BE2C (cell line): ENCODE measurements around the gene MRPS5.

Experiments used
- DNase-seq: peaks from one replicate; pipeline ENCODE4 v3.0.0-alpha.2; 2020
- H3K27me3 ChIP-seq: fragments of 250-450 bp; sonication (Bioruptor Pico); 2 replicates; pipeline ENCODE4 v1.5.1; 2020; ENCODE audit warnings: mild to moderate bottlenecking
- H3K36me3 ChIP-seq: fragments of 250-450 bp; sonication (Bioruptor Pico); 2 replicates; pipeline ENCODE4 v1.5.1; 2020; ENCODE audit warnings: mild to moderate bottlenecking
- H3K4me1 ChIP-seq: fragments of 250-450 bp; sonication (Bioruptor Pico); 2 replicates; pipeline ENCODE4 v1.5.1; 2020
- H3K4me3 ChIP-seq: 2 replicates; pipeline ENCODE4 v1.5.1; 2011; ENCODE audit warnings: low read depth, low read length
- H3K9me3 ChIP-seq: fragments of 250-450 bp; sonication (Bioruptor Pico); 2 replicates; pipeline ENCODE4 v1.5.1; 2020
- TF ChIP-seq, protein P1 (sequence below): IDR thresholded peaks from 2 replicates; pipeline ENCODE4 v1.5.1; 2012; ENCODE audit warnings: mild to moderate bottlenecking, low read depth, low read length

The MRPS5 gene

DNA sequence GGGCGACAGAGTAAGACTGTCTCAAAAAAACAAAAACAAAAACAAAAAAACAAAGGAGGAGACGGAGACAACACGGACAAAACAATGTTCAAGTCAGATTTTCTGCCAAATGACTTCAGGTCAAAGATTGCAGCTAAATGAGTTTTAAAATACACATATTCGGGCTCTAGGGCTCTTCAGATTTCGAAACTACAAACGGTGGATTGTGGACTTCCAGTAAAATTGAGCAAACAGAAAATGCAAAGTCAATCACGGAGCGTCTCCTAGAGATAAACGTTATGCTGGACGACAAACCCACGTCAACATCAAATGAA, 558 bp downstream of the MRPS5 start:
- H3K4me3 ChIP-seq = peak overlapping the region; percentile 81
- H3K27me3 ChIP-seq = no peaks in the 10 kb centered on the region
- no peak for DNase-seq
- H3K36me3 ChIP-seq = no peaks in the 10 kb centered on the region
- no peaks in the 10 kb centered on the region for H3K4me1 ChIP-seq
- TF ChIP-seq, protein P1, sequence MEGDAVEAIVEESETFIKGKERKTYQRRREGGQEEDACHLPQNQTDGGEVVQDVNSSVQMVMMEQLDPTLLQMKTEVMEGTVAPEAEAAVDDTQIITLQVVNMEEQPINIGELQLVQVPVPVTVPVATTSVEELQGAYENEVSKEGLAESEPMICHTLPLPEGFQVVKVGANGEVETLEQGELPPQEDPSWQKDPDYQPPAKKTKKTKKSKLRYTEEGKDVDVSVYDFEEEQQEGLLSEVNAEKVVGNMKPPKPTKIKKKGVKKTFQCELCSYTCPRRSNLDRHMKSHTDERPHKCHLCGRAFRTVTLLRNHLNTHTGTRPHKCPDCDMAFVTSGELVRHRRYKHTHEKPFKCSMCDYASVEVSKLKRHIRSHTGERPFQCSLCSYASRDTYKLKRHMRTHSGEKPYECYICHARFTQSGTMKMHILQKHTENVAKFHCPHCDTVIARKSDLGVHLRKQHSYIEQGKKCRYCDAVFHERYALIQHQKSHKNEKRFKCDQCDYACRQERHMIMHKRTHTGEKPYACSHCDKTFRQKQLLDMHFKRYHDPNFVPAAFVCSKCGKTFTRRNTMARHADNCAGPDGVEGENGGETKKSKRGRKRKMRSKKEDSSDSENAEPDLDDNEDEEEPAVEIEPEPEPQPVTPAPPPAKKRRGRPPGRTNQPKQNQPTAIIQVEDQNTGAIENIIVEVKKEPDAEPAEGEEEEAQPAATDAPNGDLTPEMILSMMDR = no peak
- no peaks in the 10 kb centered on the region for H3K9me3 ChIP-seq

DNA sequence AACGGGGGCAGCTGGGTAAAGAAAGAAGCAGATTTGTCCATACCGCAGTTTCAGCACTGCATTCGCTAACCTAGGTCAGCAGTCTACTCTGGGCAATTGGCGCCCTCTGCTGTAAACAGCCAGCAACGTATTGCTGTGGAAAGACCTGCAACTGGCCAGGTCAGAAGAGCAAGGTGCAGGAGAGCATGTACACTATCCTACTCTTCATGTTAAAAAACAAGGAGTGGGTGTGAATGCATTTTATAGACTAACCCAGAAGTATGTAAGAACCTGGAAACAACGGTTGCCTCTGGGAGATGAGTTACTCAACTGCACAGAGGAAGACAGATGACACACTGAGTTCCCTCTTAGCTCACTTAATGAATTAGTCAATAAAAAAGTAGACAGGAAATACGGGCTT, 6.2 kb downstream of the MRPS5 start:
- no peaks in the 10 kb centered on the region for H3K27me3 ChIP-seq
- TF ChIP-seq, protein P1 = peak; percentile 72
- H3K9me3 ChIP-seq = no peaks in the 10 kb centered on the region
- DNase-seq = peak; percentile 54
- H3K36me3 ChIP-seq = peaks cover 7% of the 10 kb centered on the region
- H3K4me1 ChIP-seq = no peaks in the 10 kb centered on the region
- no peak overlapping the region for H3K4me3 ChIP-seq

DNA sequence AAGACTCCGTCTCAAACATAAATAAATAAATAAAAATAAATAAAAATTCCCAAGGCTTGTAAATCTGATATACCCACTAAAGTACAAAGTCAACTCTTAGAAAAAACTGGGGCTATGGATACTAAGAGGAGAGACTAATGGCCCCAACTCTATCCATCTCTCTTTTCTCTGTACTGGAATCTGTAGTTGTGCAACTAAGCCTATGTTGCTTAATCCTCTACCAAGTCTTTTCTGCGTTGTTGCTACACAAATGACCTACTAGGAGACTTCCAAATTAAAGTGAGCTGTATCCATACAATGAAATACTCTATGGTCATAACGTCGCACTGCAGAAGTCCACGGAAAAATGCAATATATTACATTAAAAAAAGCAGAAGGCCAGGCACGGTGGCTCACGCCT, 8.1 kb downstream of the MRPS5 start:
- TF ChIP-seq, protein P1 = no peak
- Histone ChIP-seq H3K4me3 (no peak overlapping the region), H3K27me3 (no peaks in the 10 kb centered on the region), H3K4me1 (no peaks in the 10 kb centered on the region), H3K36me3 (peaks cover 7% of the 10 kb centered on the region), H3K9me3 (no peaks in the 10 kb centered on the region)
- no peak for DNase-seq

DNA sequence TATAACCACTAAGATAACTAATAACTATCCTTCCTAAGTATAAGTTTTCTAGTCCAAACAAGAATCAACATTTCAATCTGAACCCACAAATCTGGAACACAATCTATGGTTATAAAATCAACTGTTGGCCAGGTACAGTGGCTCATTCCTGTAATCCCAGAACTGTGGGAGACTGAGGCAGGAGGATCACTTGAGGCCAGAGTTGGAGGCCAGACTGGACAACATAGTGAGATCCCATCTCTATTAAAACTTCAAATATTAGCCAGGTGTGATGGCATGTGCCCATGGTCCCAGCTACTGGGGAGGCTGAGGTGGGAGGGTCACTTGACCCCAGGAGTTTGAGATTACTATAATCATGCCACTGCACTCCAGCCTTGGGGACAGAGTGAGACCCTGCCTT, 11.2 kb downstream of the MRPS5 start:
- Histone ChIP-seq H3K4me1 (no peaks in the 10 kb centered on the region), H3K36me3 (peaks cover 16% of the 10 kb centered on the region), H3K27me3 (no peaks in the 10 kb centered on the region), H3K4me3 (no peak overlapping the region), H3K9me3 (no peaks in the 10 kb centered on the region)
- TF ChIP-seq, protein P1 = no peak
- no peak for DNase-seq

DNA sequence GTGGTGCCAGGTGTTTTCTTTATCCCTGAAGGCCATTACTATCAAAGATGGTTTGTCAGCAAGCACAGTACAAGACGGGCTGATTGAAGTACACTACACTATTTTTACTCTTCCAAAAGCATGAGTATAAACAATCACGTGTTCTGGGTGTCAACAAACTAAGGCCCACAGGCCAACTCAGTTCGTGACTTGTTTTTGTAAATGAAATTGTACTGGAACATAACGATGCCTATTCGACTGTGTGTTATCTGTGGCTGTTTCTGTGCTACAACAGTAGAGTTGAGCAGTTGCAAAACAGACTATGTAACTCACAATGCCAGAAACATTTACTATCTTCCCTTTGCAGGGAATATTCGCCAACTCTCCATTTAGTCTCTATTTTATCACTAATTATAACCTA, 12.3 kb downstream of the MRPS5 start:
- Histone ChIP-seq H3K4me1 (no peaks in the 10 kb centered on the region), H3K4me3 (no peak overlapping the region), H3K9me3 (no peaks in the 10 kb centered on the region), H3K27me3 (no peaks in the 10 kb centered on the region), H3K36me3 (peaks cover 9% of the 10 kb centered on the region)
- TF ChIP-seq, protein P1 = no peak
- no peak for DNase-seq

DNA sequence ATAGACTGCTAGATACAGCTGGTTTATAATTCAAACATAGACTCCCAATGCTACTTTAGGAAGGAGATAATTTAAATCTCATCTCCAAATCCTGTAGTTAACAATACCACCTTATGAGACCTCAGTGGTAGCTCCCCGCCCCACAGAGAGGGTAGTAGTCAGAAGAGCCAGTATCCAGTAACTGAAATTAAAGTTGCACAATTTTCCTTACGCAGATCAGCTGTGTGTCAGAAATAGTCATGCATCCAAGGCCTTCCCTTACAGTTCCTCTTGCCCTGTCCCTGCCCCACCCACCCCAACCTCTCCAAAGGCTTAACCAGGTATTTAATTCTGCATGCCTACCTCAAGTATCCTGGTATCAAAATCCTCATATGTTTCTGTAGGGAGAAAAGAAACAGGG, 15.5 kb downstream of the MRPS5 start:
- no peak overlapping the region for H3K4me3 ChIP-seq
- no peak for DNase-seq
- peaks cover 12% of the 10 kb centered on the region for H3K36me3 ChIP-seq
- no peaks in the 10 kb centered on the region for H3K27me3 ChIP-seq
- H3K9me3 ChIP-seq = no peaks in the 10 kb centered on the region
- TF ChIP-seq, protein P1 = no peak
- H3K4me1 ChIP-seq = no peaks in the 10 kb centered on the region
